MM.1S (cell line): Measurements from ENCODE around the gene CCDC150.

Experiments used
- CTCF ChIP-seq: fragments of 300-600 bp; sonication (generic); IDR thresholded peaks from 2 replicates; pipeline ENCODE4 v1.5.1; 2016; ENCODE audit warnings: antibody characterized with exemption, low read length, mixed read lengths
- EZH2 ChIP-seq: fragments of 300-600 bp; sonication (generic); optimal IDR thresholded peaks from 2 replicates; pipeline ENCODE3; 2017; ENCODE audit warnings: low read depth, mild to moderate bottlenecking, antibody characterized with exemption, low read length, mixed read lengths

GRCh38 chr2:196679368-196679767 lies 39.9 kb downstream of the CCDC150 start:
- TF ChIP-seq CTCF (no peak), EZH2 (no peak)
